ENCODE results near the gene VSIG10L2.

DNA sequence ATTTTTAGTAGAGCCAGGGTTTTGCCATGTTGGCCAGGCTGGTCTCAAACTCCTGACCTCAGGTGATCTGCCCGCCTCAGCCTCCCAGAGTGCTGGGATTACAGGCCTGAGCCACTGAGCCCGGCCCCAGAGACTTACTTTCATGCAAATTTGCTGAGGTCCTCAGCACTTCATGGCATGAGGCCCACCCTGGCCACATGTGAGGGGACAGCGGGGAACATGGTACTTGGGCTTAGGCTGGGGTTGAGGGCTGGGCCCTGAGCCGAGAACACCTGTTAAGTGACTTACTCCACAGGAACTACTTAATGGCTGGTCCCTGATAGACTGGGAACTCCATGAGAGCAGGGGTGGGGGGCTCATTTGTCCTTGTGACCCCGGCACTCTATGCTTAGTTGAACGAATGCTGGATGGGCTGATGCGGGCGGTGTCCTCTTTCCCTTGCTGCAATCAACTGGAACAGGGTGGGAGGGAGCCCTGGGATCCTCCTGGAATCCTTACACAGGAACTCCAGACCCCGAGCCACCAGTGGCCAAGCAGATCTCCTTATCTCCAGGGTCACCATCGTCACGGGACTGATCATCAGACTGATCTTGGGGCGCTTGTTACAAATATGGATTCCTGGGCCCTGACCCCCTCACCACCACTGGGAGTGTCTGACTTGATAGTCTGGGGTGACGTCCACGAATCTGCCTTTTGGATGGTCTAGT, 1.0 kb downstream of the VSIG10L2 start:
- TF ChIP-seq, protein P1, sequence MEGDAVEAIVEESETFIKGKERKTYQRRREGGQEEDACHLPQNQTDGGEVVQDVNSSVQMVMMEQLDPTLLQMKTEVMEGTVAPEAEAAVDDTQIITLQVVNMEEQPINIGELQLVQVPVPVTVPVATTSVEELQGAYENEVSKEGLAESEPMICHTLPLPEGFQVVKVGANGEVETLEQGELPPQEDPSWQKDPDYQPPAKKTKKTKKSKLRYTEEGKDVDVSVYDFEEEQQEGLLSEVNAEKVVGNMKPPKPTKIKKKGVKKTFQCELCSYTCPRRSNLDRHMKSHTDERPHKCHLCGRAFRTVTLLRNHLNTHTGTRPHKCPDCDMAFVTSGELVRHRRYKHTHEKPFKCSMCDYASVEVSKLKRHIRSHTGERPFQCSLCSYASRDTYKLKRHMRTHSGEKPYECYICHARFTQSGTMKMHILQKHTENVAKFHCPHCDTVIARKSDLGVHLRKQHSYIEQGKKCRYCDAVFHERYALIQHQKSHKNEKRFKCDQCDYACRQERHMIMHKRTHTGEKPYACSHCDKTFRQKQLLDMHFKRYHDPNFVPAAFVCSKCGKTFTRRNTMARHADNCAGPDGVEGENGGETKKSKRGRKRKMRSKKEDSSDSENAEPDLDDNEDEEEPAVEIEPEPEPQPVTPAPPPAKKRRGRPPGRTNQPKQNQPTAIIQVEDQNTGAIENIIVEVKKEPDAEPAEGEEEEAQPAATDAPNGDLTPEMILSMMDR (conservative IDR thresholded peaks at IDR 0.05): no peak
- no peak for TF ChIP-seq ZFX (IDR thresholded peaks at IDR 0.05)
